Subcutaneous adipose tissue (tissue), 4 donors: Measurements from ENCODE around the gene BRS3. TPM values are rescaled to one million over a fixed set of nuclear protein-coding genes. Genes with fewer than 3 reads are reported as not detected.

ENCODE experiments used
- total RNA-seq, 4 donors: library from RNA; depleted of rRNA; stranded (reverse); fragments of >200 nt; gene quantifications; one replicate each; pipeline ENCODE4 v1.1.0, GENCODE V29; 2016
- TF ChIP-seq, protein P1 (sequence below): fragments of 450-650 bp; IDR thresholded peaks from one replicate; pipeline ENCODE4 v1.5.1; 2016; ENCODE audit warnings: low read depth, mild to moderate bottlenecking, control low read depth, antibody characterized with exemption, moderate library complexity

BRS3 gene
- total RNA-seq, 4 donors from 2014 or later, result not detected

DNA sequence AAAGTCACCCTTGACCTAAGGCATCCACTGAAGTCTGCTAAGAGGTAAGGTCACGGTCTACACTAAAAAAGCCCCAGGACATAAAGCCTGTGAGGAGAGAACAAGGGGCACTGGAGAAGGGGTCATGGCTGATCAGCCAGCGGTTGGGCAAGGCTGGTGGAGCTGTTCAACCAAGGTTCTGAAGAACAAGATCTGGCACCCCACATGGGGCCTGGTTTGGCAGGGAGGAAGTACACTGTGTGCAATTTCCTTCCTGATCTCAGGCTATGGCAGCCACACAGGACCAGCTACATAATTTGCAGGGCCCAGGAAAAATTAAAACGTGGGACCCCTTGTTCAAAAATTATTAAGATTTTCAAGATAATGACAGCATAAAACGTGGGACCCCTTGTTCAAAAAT lies 14.1 kb upstream of the BRS3 start:
- TF ChIP-seq, protein P1, sequence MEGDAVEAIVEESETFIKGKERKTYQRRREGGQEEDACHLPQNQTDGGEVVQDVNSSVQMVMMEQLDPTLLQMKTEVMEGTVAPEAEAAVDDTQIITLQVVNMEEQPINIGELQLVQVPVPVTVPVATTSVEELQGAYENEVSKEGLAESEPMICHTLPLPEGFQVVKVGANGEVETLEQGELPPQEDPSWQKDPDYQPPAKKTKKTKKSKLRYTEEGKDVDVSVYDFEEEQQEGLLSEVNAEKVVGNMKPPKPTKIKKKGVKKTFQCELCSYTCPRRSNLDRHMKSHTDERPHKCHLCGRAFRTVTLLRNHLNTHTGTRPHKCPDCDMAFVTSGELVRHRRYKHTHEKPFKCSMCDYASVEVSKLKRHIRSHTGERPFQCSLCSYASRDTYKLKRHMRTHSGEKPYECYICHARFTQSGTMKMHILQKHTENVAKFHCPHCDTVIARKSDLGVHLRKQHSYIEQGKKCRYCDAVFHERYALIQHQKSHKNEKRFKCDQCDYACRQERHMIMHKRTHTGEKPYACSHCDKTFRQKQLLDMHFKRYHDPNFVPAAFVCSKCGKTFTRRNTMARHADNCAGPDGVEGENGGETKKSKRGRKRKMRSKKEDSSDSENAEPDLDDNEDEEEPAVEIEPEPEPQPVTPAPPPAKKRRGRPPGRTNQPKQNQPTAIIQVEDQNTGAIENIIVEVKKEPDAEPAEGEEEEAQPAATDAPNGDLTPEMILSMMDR, result no peak

DNA sequence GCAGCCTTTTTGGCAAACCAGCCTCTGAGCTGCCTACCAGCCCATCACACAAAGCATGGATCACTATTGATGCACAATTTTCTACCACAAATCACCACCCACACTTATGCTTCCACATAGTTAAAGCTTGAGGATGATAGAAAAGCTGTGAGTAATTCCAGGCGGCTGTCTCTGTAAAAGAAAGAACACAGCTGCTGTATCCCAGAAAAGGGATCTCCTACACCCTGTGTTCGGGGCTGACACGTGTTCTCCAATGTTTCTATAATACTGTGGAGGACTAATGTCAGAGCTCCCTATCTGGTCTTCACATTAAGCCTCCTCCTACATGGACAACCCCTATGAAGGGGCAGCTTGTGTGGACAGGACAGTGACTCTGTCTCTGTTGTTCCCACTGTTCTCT lies 12.5 kb upstream of the BRS3 start:
- TF ChIP-seq, protein P1, result no peak

DNA sequence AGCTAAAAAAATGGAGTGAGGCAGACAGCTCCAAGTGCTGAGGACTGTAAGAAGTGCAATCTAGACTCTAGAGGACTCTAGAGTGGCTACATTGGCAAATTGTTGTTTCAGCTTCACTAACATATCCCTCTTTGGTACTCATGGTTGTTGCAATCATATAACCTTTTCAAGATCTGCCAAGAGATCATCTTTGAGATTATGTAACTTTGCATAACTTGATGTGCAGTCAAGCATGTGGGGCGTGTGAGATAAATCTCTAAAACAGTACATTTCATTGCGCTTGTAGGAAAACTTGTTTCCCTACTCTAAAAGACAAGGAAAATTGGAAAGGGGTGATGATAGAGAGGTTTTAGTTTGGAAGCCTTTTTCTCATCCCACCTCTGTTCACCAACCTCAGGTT lies 11.2 kb upstream of the BRS3 start:
- TF ChIP-seq, protein P1, result no peak

DNA sequence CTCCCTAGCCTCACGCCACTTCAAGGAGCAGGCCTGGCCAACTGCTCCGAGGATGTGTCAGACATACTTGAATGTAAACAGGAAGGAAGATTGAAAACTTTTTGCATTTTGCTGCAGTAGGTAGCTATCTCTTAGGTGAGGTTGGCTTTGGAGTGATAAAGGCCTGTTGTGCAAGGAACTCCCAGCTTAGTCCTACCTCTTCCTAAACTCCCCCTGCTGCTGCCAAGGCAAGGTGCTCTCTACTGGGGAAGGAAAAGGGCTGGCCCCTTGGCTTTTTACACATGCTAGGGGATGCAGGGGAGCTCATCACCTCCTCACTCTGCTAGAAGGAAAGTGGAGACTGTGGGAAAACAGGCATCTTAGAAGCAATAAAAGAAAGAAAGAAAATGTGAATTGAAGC lies 10.7 kb upstream of the BRS3 start:
- TF ChIP-seq, protein P1, result no peak

DNA sequence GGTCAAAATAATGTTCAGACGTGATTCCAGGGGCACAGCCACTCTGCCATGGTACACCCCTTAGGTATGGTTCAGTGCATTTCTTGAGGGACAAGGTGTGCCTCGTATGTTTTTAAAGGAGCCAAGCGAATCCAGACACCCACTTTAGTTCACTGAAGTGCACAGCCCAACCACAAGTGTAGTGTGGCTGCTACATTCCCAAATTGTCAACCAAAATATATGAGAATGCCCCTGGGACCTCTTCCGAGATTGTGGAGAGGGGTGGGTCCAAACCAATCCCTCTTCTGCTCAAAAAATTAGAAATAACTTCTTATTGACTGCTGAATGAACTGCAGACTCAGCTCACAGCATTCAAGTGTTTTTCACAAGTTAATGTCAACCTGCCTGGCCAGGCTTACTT lies 7.4 kb upstream of the BRS3 start:
- TF ChIP-seq, protein P1, result no peak

DNA sequence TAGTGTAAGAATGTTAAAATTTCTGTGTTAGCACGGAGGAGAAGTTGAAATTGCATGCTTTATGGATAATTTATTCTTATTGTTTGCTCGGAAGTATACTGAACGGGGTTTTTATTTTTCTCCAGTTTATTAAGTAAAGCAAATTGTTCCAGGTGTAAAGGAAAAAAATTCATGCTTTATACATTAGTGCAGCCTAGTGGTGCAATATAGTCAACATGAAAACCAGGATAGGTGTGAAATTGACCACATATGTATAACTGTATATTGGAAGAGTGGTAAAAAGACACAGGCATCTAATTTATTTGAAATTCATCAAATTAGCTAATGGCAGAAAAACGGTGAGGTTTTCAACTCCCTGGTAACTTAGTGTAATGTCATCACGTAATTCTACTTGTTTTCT lies 959 bp downstream of the BRS3 start:
- TF ChIP-seq, protein P1, result no peak

DNA sequence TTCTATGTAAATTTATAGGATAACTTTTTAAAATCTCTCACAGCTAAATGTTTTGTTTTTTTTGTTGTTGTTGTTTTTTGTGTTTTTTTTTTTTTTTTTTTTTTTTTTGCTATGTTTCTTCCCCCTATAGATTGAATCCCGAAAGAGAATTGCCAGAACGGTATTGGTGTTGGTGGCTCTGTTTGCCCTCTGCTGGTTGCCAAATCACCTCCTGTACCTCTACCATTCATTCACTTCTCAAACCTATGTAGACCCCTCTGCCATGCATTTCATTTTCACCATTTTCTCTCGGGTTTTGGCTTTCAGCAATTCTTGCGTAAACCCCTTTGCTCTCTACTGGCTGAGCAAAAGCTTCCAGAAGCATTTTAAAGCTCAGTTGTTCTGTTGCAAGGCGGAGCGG lies 4.1 kb downstream of the BRS3 start:
- TF ChIP-seq, protein P1, result no peak
